Measurements from ENCODE around the gene CNOT4.

Gene CNOT4

DNA sequence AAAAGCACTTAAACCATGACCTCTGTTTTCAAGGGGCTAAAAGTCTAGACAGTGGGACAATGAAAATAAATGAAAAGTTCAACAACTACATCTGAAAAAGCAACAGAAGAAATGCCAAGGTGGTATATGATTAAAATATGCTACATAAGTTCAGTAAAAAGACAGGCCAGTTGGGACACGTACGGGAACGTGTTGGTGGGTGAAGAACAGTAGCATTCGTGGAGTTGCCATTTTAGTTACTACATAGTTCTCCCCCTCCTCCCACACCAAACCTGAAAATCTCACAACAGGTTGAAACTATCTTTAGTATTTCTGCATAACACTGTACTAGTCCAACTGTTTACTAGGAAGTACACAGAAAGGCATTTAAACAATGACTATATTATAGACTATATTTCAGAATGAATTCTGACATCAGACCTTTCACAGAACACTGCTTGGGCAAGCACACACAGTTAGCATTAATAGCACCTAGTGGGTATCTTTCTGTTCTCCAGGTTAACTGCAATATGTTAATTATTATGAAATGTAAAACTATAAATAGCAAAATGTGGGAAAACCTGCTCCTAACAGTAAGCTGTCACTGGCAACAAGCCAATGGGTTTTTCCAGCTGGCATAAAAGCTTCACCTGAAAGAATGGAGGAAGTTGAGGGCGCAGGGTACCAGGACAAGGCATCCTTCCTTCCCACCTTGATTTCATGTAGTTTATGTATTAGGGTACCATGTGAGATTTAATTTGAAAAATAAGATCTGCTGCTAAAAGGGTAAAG is 141.3 kb downstream of the CNOT4 start:
- no peak overlapping the region for H3K27ac ChIP-seq
- no peaks in the 10 kb centered on the region for H3K36me3 ChIP-seq
- H3K9me3 ChIP-seq (ENCODE audit: severe bottlenecking): no peaks in the 10 kb centered on the region
- H3K4me3 ChIP-seq (ENCODE audit: low read depth, low read length): no peak overlapping the region
- no peaks in the 10 kb centered on the region for H3K27me3 ChIP-seq (ENCODE audit: insufficient read depth, low read depth, severe bottlenecking)
- no peak for DNase-seq
- TF ChIP-seq CTCF (IDR thresholded peaks at IDR 0.05; ENCODE audit: low read depth, low read length): no peak

GRCh38 chr7:135366843-135367508 is 142.9 kb downstream of the CNOT4 start:
- Histone ChIP-seq H3K27ac (no peak overlapping the region), H3K27me3 (ENCODE audit: insufficient read depth, low read depth, severe bottlenecking) (no peaks in the 10 kb centered on the region), H3K4me3 (ENCODE audit: low read depth, low read length) (no peak overlapping the region), H3K36me3 (no peaks in the 10 kb centered on the region; the same call in 1 of the 2 replicates), H3K9me3 (ENCODE audit: severe bottlenecking) (no peaks in the 10 kb centered on the region)
- TF ChIP-seq CTCF (IDR thresholded peaks at IDR 0.05; ENCODE audit: low read depth, low read length): no peak
- DNase-seq: no peak

- Histone ChIP-seq H3K27ac (no peak overlapping the region), H3K36me3 (no peaks in the 10 kb centered on the region; the same call in 1 of the 2 replicates), H3K4me3 (ENCODE audit: low read depth, low read length) (no peak overlapping the region), H3K9me3 (ENCODE audit: severe bottlenecking) (no peaks in the 10 kb centered on the region), H3K27me3 (ENCODE audit: insufficient read depth, low read depth, severe bottlenecking) (no peaks in the 10 kb centered on the region)
- no peak for TF ChIP-seq CTCF (IDR thresholded peaks at IDR 0.05; ENCODE audit: low read depth, low read length)
- DNase-seq: no peak
Measured at GRCh38 chr7:135365721-135366120, 144.2 kb downstream of the CNOT4 start.

GRCh38 chr7:135364206-135364605 is 145.7 kb downstream of the CNOT4 start:
- DNase-seq: no peak
- Histone ChIP-seq H3K36me3 (no peaks in the 10 kb centered on the region; the same call in 1 of the 2 replicates), H3K27me3 (ENCODE audit: insufficient read depth, low read depth, severe bottlenecking) (no peaks in the 10 kb centered on the region), H3K9me3 (ENCODE audit: severe bottlenecking) (no peaks in the 10 kb centered on the region), H3K27ac (no peak overlapping the region), H3K4me3 (ENCODE audit: low read depth, low read length) (no peak overlapping the region)
- TF ChIP-seq CTCF (IDR thresholded peaks at IDR 0.05; ENCODE audit: low read depth, low read length): no peak

GRCh38 chr7:135362871-135363270 is 147.0 kb downstream of the CNOT4 start:
- no peak for DNase-seq
- peak; percentile 37 for TF ChIP-seq CTCF (IDR thresholded peaks at IDR 0.05; ENCODE audit: low read depth, low read length)
- H3K36me3 ChIP-seq: no peaks in the 10 kb centered on the region; the same call in 1 of the 2 replicates

More at GRCh38 chr7:135362871-135363270, 147.0 kb downstream of the CNOT4 start:
- Histone ChIP-seq H3K4me3 (ENCODE audit: low read depth, low read length) (no peak overlapping the region), H3K27me3 (ENCODE audit: insufficient read depth, low read depth, severe bottlenecking) (no peaks in the 10 kb centered on the region), H3K27ac (no peak overlapping the region), H3K9me3 (ENCODE audit: severe bottlenecking) (no peaks in the 10 kb centered on the region)

All from WERI-Rb-1 (cell line).